Tibial nerve (tissue), 3 donors: ENCODE data around the gene CAPZA2.

ENCODE experiments used
- POLR2A ChIP-seq, 2 donors: fragments of 450-650 bp; IDR thresholded peaks; one replicate each; pipeline ENCODE4 v1.6.1; 2017; ENCODE audit warnings: antibody characterized with exemption in 2 of 2, mild to moderate bottlenecking in 2 of 2, moderate library complexity in 2 of 2
- TF ChIP-seq, protein P1 (sequence below), 5 experiments: fragments of 200-600 bp in 3 of 5; fragments of 450-650 bp in 2 of 5; sonication (generic) in 3 of 5; IDR thresholded peaks; one replicate each; pipeline ENCODE4 v1.5.1; 2016 to 2019; ENCODE audit warnings: antibody characterized with exemption in 5 of 5, mild to moderate bottlenecking in 3 of 5, moderate library complexity in 2 of 5

DNA sequence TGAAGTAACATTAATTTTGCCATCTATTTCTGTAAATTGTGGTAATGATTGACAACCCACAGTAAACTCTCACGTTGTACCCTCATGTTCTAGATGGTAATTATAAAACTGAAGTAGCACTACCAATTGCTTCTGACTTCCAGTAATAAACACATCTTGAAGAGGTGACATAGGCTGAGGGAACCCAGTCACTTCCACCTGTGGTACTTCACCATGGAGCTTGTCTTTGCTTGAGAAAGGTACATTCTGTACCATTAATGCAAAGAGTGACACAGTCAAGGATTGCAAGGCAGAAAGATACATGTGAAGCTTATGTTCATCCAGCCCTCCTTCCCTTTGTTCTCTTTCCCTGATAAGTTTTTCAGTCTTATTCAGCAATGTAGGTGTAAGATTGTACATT is 11.2 kb downstream of the CAPZA2 start:
- TF ChIP-seq, protein P1, sequence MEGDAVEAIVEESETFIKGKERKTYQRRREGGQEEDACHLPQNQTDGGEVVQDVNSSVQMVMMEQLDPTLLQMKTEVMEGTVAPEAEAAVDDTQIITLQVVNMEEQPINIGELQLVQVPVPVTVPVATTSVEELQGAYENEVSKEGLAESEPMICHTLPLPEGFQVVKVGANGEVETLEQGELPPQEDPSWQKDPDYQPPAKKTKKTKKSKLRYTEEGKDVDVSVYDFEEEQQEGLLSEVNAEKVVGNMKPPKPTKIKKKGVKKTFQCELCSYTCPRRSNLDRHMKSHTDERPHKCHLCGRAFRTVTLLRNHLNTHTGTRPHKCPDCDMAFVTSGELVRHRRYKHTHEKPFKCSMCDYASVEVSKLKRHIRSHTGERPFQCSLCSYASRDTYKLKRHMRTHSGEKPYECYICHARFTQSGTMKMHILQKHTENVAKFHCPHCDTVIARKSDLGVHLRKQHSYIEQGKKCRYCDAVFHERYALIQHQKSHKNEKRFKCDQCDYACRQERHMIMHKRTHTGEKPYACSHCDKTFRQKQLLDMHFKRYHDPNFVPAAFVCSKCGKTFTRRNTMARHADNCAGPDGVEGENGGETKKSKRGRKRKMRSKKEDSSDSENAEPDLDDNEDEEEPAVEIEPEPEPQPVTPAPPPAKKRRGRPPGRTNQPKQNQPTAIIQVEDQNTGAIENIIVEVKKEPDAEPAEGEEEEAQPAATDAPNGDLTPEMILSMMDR (IDR thresholded peaks at IDR 0.05): no peak
- no peak for TF ChIP-seq POLR2A (IDR thresholded peaks at IDR 0.05)
